ENCODE results near the gene CNOT1.
"Not testable (repeated sequence)": the region's sequence is repeated elsewhere in the genome, so short reads cannot be mapped to it uniquely, and the experiment has no call there.

The CNOT1 gene

DNA sequence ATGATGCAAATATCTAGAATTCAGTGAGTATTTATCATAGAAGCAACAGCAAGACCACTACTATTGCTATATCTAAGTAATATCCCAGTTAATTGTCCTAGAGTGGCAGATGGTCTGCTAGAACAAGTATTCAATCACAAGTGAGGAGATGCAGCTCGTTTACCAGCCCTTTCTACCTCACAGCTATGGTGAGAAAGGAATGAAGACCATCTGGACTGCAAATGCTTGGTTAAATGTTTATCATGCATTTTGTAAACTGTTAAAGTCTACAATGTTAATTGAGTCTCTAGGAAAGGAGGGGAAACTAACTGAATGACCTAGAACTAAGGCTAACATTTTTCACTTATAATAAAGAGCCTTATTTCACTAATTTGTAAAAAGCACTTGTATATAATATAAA lies 52.5 kb downstream of the CNOT1 start:
- no peak for DNase-seq

DNA sequence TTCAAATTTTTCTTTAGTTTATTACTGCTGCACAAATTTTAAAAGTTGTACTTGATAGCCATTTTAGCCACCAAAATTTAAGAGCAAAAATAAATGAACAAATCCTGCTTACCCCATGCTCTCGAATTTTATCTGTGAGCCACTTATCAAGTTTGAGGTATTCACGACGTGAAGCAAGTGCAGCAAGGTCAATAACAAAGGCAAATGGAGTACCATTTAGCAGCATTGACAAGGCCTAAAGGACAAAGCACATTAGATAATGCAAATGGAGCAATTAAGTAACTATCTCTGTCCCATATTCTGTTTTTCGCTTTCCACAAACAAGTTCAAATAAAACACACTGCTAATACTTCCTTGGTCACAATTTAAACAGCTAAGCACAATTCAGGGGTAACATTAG lies 54.7 kb downstream of the CNOT1 start:
- no peak for DNase-seq

DNA sequence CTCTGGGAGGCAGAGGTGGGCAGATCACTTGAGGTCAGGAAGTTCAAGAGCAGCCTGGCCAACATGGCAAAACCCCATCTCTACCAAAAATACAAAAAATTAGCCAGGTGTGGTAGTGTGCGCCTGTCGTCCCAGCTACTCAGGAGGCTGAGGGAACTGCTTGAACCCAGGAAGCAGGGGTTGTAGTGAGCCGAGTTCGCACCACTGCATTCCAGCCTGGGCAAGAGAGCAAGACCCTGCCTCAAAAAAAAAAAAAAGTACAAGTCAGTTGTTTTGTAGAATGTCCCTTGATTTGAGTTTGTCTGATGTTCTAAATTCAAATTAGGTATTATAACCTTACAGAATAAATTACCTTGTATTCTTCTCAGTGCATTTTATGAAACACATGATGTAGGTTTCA lies 63.9 kb downstream of the CNOT1 start:
- DNase-seq = not testable (repeated sequence)

DNA sequence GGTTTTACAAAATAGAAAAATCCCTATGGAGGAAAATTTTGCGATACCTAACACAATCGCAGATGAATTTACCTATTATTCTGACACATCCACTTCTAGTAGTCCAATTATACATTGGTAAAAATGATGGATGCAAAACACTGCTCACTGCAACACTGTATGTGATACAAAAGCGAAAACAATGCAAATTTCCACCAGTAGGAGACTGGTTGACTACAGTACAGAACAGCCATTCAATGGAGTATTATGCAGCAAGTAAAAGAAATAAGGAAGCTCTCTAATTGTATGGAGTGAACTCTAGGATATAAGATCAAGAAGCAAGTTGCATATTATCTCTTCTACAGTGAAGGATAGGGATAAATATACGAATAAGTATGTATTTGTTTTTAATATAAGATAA lies 65.9 kb downstream of the CNOT1 start:
- no peak for DNase-seq

DNA sequence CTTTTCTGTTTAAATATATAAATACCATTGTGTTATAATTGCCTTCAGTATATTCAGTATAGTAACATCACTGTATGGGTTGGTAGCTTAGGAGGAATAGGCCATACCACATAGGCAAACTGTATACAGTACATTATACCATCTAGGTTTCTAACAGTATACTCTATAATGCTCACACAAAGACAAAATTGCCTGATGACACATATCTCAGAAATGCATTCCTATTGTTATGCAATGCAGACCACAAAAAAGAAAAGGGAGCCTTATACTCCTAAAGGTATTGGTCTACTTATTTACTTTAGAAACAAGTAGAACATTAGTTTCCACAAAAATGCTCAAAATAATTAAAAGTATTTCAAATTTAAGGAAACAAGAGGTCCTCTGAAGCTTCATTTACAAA lies 66.4 kb downstream of the CNOT1 start:
- no peak for DNase-seq

- DNase-seq = no peak
Observed at GRCh38 chr16:58556678-58557077, 72.9 kb downstream of the CNOT1 start.

- DNase-seq = no peak
Observed at GRCh38 chr16:58551496-58551895, 78.1 kb downstream of the CNOT1 start.

DNA sequence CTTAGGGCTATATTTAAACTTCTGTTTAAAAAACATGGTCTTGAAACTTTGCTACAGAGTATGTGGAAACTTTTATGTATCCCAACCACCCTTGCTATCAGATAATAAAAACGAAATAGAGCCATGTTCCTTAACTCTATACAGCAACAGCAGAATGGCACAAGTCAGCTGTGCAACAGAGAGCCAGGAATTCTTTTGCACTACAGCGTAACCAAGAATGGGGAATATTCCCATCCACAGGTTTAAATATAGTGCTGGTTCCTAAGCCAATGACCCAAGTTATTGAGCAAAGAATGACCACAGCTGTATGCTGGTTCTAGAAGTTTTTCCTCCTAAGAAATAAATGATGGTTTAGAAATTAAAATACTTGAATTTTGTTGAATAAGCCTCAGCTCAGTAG lies 81.2 kb downstream of the CNOT1 start:
- no peak for DNase-seq

- no peak for DNase-seq
Observed at GRCh38 chr16:58543685-58544084, 85.9 kb downstream of the CNOT1 start.

- no peak for DNase-seq
Observed at GRCh38 chr16:58542291-58542690, 87.3 kb downstream of the CNOT1 start.

- DNase-seq = no peak
Observed at GRCh38 chr16:58541711-58542110, 87.9 kb downstream of the CNOT1 start.

DNA sequence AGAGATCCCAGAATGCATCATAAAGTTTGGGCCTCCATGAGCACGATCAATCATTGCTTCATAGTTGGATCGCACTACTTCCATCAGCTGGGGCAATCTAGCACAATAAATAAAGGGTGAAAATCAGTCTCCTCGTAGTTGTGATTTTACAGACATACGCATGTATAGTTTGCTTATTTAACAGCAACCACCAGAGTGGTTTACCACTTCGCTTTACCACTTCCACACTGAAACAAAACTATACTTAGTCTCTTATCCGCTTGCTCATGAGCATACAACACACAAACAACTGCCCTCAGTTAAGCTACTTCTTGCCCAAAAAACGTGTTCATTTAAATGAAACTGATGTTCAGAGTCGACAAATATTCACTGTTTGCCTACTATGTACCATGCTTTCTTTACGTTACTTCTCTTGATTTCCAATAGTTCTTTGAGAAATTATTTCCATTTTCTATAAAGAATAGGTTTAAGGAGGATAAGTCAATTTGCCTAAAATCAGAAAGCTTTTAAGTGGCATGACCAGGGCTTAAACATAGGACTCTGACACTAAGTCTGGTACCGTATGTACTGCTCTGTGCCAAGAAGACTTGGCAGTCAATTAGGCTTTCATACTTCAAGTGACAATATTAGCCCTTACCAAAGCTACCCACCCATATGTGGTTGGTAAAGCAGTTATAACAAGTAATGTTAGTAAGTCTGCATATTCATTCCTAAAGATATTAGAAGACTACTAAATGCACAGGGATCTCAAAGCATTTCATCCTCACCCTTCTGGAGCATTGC lies 92.3 kb downstream of the CNOT1 start:
- DNase-seq = no peak

DNA sequence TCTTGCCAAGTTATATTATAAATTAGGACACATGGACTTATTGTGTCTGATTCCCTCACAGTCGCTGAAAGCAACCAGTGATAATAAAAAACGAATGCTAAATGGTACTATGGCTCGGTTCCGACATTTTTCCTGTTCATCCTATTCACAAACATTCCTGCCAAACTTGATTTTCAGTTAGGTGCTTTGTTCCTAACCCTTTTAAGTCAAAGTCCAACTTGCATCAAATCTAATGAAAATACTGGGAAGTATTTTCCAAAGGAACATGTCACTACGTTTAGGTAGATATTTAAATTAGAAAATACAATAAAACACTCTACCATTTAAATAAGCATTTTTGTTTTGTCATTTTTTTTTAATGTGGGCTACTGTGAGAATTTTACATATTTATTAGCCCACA lies 93.3 kb downstream of the CNOT1 start:
- DNase-seq = no peak

GRCh38 chr16:58535100-58535499 lies 94.5 kb downstream of the CNOT1 start:
- DNase-seq = no peak

GRCh38 chr16:58533751-58534470 lies 95.7 kb downstream of the CNOT1 start:
- DNase-seq = no peak

GRCh38 chr16:58532414-58532813 lies 97.2 kb downstream of the CNOT1 start:
- DNase-seq = no peak

DNA sequence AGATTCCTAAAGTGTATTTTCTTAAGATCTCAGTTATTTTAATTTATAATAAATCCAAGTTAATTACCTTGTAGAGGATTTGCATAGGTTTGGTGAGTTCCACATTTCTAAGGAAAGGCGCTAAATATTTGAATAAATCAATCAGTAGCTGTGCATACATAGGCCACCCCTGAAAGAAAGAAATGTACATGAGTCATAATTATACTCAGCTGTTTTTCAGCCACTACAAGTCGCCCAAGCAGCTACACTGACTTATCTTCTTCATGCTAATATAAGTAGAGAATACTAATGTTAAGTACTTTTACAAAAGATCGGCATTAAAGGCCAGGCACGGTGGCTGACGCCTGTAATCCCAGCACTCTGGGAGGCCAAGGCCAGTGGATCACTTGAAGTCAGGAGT lies 99.4 kb downstream of the CNOT1 start:
- no peak for DNase-seq

DNA sequence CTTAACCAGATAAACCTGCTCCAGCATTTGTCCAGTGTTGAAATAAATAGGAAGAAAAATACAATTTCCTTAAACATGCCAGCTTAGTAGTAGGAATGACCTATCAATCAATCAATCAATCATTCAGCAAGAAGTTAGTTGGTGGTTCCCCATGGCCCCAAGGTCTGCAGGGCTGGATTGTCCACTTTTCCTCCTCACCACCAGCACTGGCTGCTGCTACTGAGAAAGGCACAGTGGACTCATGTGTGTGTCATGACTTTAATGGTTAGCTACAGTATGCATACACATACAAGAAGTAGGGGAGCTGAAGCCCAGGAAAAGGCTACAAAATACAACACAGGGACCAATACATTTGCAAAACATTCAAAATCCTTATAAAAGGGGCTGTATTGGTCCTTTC lies 109.9 kb downstream of the CNOT1 start:
- DNase-seq = no peak

DNA sequence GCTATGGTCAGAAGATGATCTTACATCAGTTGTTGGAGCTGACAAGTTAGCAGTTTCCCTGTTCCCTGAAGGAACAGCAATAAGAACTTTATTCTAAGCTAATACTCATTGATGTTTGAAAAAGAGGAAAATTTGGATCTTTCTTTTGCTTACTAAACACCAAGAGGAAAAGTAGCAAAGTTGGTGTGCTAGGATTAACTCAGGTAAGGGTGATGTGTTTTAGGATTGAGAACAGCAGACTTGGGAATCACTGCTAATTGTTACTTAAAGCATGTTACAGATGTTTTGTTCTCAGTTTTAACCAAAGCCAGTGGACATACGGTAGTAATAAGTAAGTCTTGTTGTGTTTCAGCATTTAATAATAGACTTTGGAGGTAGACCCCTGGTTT lies 110.7 kb downstream of the CNOT1 start:
- DNase-seq = no peak

DNA sequence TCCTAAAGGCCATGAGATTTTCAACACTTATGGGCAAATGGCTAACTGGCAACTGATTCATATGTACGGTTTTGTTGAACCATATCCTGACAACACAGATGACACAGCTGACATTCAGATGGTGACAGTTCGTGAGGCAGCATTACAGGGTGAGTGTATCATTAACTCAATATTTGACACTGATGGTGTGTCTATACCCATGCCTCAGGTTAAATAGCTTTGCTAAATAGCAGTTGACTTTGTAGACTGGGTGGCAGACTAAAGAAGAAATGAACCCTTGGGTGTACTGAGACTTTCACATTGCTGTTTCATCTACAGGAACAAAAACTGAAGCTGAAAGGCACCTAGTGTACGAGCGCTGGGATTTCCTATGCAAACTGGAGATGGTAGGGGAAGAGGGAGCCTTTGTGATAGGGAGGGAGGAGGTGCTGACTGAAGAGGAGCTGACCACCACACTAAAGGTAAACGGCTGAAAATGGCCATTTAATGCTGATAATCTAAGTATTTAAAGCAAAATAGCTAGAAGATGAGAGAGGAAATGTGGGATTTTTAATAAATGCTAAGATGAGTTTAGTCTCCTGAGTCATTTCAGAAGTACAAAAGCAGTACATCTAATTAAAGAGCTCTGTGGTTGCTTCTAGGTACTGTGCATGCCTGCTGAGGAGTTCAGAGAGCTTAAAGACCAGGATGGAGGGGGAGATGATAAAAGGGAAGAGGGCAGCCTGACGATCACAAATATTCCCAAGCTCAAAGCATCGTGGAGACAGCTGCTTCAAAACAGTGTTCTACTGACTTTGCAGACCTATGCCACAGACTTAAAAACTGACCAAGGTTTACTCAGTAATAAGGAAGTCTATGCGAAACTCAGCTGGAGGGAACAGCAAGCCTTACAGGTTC lies 111.3 kb downstream of the CNOT1 start:
- DNase-seq = no peak

DNA sequence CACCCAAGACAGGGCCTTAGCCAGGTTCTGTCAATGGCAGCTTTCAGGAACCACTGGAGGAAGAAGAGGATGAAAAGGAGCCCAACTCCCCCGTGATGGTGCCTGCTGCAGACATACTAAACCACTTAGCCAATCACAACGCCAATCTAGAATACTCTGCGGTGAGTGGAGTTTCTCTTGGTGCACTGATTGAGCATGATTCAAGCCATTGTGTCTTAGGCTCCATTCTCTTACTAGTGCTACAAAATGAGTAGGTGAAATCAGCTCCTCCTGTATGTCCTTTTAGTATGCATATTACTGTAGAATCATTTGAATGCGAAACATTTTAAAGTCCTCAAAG lies 112.9 kb downstream of the CNOT1 start:
- no peak for DNase-seq

- DNase-seq = no peak
Observed at GRCh38 chr16:58515871-58516767, 113.5 kb downstream of the CNOT1 start.

All from NCI-H1092 (cell line).